HUES6 (cell line): ENCODE data around the gene PTCRA.
"Not testable (repeated sequence)": the region's sequence is repeated elsewhere in the genome, so short reads cannot be mapped to it uniquely, and the experiment has no call there.

Experiments
- H3K27ac ChIP-seq: 2 replicates; pipeline ENCODE4 v1.7.0; 2013; ENCODE audit warnings: low read depth, mild to moderate bottlenecking, low read length, inconsistent platforms
- H3K27me3 ChIP-seq: 2 replicates; pipeline ENCODE4 v1.6.1; 2013; ENCODE audit warnings: low read length; ENCODE audit not compliant: control insufficient read depth, insufficient read depth
- H3K36me3 ChIP-seq: 2 replicates; pipeline ENCODE4 v1.6.1; 2013; ENCODE audit warnings: low read length; ENCODE audit not compliant: control insufficient read depth, insufficient read depth
- H3K4me1 ChIP-seq: 2 replicates; pipeline ENCODE4 v1.6.1; 2013; ENCODE audit warnings: low read length; ENCODE audit not compliant: control insufficient read depth, insufficient read depth
- H3K4me3 ChIP-seq: 2 replicates; pipeline ENCODE4 v1.5.1; 2013; ENCODE audit warnings: low read depth, low read length
- H3K9ac ChIP-seq: one replicate; pipeline ENCODE4 v1.6.1; 2013; ENCODE audit warnings: mild to moderate bottlenecking, low read length
- H3K9me3 ChIP-seq: 2 replicates; pipeline ENCODE4 v1.6.1; 2013; ENCODE audit warnings: low read depth, low read length; ENCODE audit not compliant: control insufficient read depth, insufficient read depth

Gene PTCRA, protein sequence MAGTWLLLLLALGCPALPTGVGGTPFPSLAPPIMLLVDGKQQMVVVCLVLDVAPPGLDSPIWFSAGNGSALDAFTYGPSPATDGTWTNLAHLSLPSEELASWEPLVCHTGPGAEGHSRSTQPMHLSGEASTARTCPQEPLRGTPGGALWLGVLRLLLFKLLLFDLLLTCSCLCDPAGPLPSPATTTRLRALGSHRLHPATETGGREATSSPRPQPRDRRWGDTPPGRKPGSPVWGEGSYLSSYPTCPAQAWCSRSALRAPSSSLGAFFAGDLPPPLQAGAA

DNA sequence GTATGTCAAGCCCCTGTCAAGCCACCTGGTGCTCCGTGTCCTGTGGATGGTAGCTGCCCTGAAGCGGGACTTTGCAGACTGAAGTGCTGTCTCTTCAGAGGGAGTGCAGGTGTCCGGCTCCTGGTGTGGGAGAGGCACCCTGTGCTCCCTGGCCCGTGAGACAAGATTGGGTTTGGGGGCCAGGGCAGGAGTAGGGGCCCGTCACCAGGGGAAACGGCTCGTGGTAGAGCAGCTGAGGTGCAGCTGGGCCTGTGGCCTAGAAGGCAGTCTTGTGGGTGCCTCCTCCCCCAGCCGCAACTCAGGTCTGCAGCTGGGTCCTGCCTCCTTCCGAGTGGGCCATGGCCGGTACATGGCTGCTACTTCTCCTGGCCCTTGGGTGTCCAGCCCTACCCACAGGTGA lies at the start of gene PTCRA:
TSS of gene PTCRA (plus strand) at position 322 of the 400 bp plus-strand sequence. CDS start at position 339, 17 bp downstream.
- Histone ChIP-seq H3K27me3 (no peaks in the 10 kb centered on the region), H3K4me1 (no peaks in the 10 kb centered on the region), H3K27ac (no peak within 1 kb of the TSS)

GRCh38 chr6:42870145-42870936 lies 45.5 kb upstream of the PTCRA start:
- peaks cover 8% of the 10 kb centered on the region for H3K36me3 ChIP-seq
- H3K4me3 ChIP-seq, result no peak overlapping the region
- H3K27ac ChIP-seq, result no peak overlapping the region
- no peak overlapping the region for H3K9ac ChIP-seq
- H3K9me3 ChIP-seq, result no peaks in the 10 kb centered on the region
- no peaks in the 10 kb centered on the region for H3K27me3 ChIP-seq
- H3K4me1 ChIP-seq, result no peaks in the 10 kb centered on the region

More for the DNA sequence above, at the start of gene PTCRA:
- H3K9me3 ChIP-seq, result no peaks in the 10 kb centered on the region
- H3K4me3 ChIP-seq, result no peak within 1 kb of the TSS
- H3K9ac ChIP-seq, result no peak within 1 kb of the TSS
- H3K36me3 ChIP-seq, result no peaks in the 10 kb centered on the region

DNA sequence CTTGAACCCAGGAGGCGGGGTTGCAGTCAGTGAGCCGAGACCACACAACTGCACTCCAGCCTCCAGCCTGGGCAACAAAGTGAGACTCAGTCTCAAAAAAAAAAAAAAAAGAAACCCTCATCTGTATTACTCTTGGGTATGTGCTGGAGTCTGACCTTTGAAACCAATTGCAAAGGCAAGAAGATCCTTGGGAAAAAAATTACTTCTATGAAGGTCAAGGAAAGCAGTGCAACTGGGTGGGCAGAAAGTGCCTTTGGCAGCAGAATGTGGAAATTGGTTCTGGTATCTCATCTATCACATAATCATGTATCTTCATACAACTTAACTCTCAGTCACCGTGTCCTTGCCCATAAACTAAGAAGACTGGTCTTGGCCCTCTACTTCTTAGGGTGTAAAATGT lies 44.1 kb upstream of the PTCRA start:
- Histone ChIP-seq H3K27me3 (no peaks in the 10 kb centered on the region), H3K4me1 (no peaks in the 10 kb centered on the region), H3K9ac (no peak overlapping the region), H3K36me3 (peaks cover 5% of the 10 kb centered on the region; the same call in 1 of the 2 replicates), H3K9me3 (no peaks in the 10 kb centered on the region), H3K27ac (no peak overlapping the region), H3K4me3 (no peak overlapping the region)

GRCh38 chr6:42873313-42873712 lies 42.5 kb upstream of the PTCRA start:
- H3K4me1 ChIP-seq, result no peaks in the 10 kb centered on the region
- H3K27ac ChIP-seq, result no peak overlapping the region
- H3K4me3 ChIP-seq, result no peak overlapping the region
- no peaks in the 10 kb centered on the region for H3K27me3 ChIP-seq
- H3K9ac ChIP-seq, result no peak overlapping the region
- H3K36me3 ChIP-seq, result no peaks in the 10 kb centered on the region
- no peaks in the 10 kb centered on the region for H3K9me3 ChIP-seq

DNA sequence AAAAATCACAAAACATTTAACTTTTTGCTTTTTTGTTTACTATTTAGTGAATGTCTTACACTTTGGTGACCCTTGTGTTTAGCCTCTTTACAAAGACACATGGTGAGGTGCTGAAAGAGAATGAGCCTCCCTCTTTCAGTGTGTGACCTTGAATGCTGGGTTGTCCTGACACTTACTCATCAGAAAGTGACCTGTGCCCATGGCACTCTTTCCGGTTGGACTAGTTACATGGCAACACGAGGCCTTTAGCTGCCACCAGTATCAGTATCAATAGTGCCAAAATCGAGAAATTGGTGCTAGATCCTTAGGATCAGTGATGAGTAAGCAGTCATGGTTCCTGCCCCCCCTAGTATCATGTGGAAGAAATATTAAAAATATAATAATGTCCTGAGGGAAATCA lies 38.2 kb upstream of the PTCRA start:
- no peak overlapping the region for H3K27ac ChIP-seq
- no peaks in the 10 kb centered on the region for H3K9me3 ChIP-seq
- H3K36me3 ChIP-seq, result peaks cover 9% of the 10 kb centered on the region
- H3K4me1 ChIP-seq, result no peaks in the 10 kb centered on the region
- H3K9ac ChIP-seq, result no peak overlapping the region
- H3K27me3 ChIP-seq, result no peaks in the 10 kb centered on the region
- no peak overlapping the region for H3K4me3 ChIP-seq

- Histone ChIP-seq H3K9me3 (no peaks in the 10 kb centered on the region), H3K27me3 (no peaks in the 10 kb centered on the region), H3K9ac (peak within 1 kb of the TSS; percentile 83), H3K4me1 (no peaks in the 10 kb centered on the region), H3K36me3 (peaks cover 28% of the 10 kb centered on the region), H3K4me3 (peak within 1 kb of the TSS; percentile 71), H3K27ac (peak within 1 kb of the TSS; percentile 86)
Measured at GRCh38 chr6:42879372-42880239, 36.2 kb upstream of the PTCRA start, which contains the start of gene RPL7L1. RPL7L1 (plus strand) TSS chr6:42879616; CDS start chr6:42879911, 295 bp downstream.

- peaks cover 35% of the 10 kb centered on the region for H3K36me3 ChIP-seq
- H3K9me3 ChIP-seq, result not testable (repeated sequence)
Measured at GRCh38 chr6:42880240-42880817, 35.5 kb upstream of the PTCRA start.

GRCh38 chr6:42880871-42881270 lies 35.0 kb upstream of the PTCRA start:
- Histone ChIP-seq H3K36me3 (peaks cover 41% of the 10 kb centered on the region), H3K4me3 (peak overlapping the region; percentile 71), H3K9ac (peak overlapping the region; percentile 83)
- H3K27me3 ChIP-seq, H3K9me3 ChIP-seq, H3K4me1 ChIP-seq, H3K27ac ChIP-seq: not testable (repeated sequence)

More at GRCh38 chr6:42880240-42880817, 35.5 kb upstream of the PTCRA start:
- H3K27ac ChIP-seq, result peak overlapping the region; percentile 86
- not testable (repeated sequence) for H3K4me1 ChIP-seq, H3K27me3 ChIP-seq
- peak overlapping the region; percentile 83 for H3K9ac ChIP-seq
- H3K4me3 ChIP-seq, result peak overlapping the region; percentile 71

DNA sequence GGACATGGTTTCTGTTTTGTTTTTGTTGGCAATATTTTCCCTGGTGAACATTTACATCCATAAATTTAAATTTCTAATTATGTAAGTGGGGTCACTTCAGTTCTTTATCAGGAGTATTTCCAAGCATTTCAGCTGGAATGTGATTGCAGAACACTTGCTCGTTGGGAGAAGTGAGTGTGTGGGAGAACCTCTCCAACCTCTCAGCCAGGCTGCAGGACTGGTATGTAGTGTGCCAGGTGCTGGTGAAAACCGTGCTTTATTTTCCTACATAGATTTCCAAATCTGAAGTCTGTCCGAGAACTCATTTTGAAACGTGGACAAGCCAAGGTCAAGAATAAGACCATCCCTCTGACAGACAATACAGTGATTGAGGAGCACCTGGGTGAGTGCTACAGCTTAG lies 30.2 kb upstream of the PTCRA start:
- no peak overlapping the region for H3K9ac ChIP-seq
- no peak overlapping the region for H3K4me3 ChIP-seq
- H3K27ac ChIP-seq, result no peak overlapping the region
- no peaks in the 10 kb centered on the region for H3K4me1 ChIP-seq
- no peaks in the 10 kb centered on the region for H3K27me3 ChIP-seq
- H3K36me3 ChIP-seq, result peaks cover 56% of the 10 kb centered on the region
- H3K9me3 ChIP-seq, result no peaks in the 10 kb centered on the region

- not testable (repeated sequence) for H3K4me3 ChIP-seq, H3K9me3 ChIP-seq, H3K27me3 ChIP-seq, H3K4me1 ChIP-seq, H3K9ac ChIP-seq, H3K27ac ChIP-seq
- H3K36me3 ChIP-seq, result peaks cover 42% of the 10 kb centered on the region
Measured at GRCh38 chr6:42888201-42888600, 27.7 kb upstream of the PTCRA start.
